K562 (cell line): ENCODE data around the gene CSAD. TPM values are rescaled to one million over a fixed set of nuclear protein-coding genes. Genes with fewer than 3 reads are reported as not detected.

Source experiments
- ATAC-seq: fragments of 200-7000 bp; cut with Tn5 transposase; 3 replicates; pipeline ENCODE4 v1.9.1; 2020; ENCODE audit warnings: moderate library complexity
- BruUV-seq: library from RNA; stranded (reverse); fragments of 400-500 nt; replicated peaks from 2 replicates; lab custom pipeline; 2021; lab: Mats Ljungman, UMichigan
- CTCF ChIA-PET: fragments of 300-600 bp; formaldehyde crosslinking; extraction: SDS; loops from one replicate; lab custom pipeline; 2021; ENCODE audit warnings: low intra/inter-chr PET ratio; lab: Yijun Ruan, JAX
- POLR2A ChIA-PET: fragments of 300-600, 350-650 bp; sonication (Branson Sonifier 250); formaldehyde crosslinking; extraction: SDS; loops from one replicate; lab custom pipeline; 2021; ENCODE audit warnings: antibody characterized with exemption, inconsistent platforms; lab: Yijun Ruan, JAX
- DNase-seq, 4 experiments: peaks; one replicate each; pipeline versions ENCODE4 v3.0.0 to v3.0.0-alpha.2; 2011 to 2018; ENCODE audit warnings: low spot score in 3 of 4, mixed read lengths in 3 of 4; ENCODE audit errors: extremely low read depth in 1 of 4
- FAIRE-seq: peaks from 2 replicates; lab custom pipeline; 2011; peaks lifted over from hg19 to GRCh38; lab: Jason Lieb, UNC
- H2AFZ ChIP-seq: 2 replicates; pipeline ENCODE4 v1.6.0; 2011; ENCODE audit warnings: low read depth, low read length, control low read depth, inconsistent platforms
- H3K27ac ChIP-seq: fragments of 200-600 bp; 3 replicates; pipeline ENCODE4 v1.8.0; 2011; ENCODE audit warnings: low read depth, mild to moderate bottlenecking, control low read depth, inconsistent platforms, low read length, moderate library complexity, mixed read lengths; ENCODE audit errors: extremely low read depth
- H3K27me3 ChIP-seq, 2 experiments: fragments of 300-600 bp in 1 of 2; 2 replicates in 1 of 2; 3 replicates in 1 of 2; pipeline versions ENCODE4 v1.6.0 to v1.8.0; 2011; ENCODE audit warnings: inconsistent platforms in 2 of 2, low read length in 2 of 2, mild to moderate bottlenecking in 1 of 2, mixed read lengths in 1 of 2, moderate library complexity in 1 of 2; ENCODE audit not compliant: control insufficient read depth in 2 of 2, insufficient read depth in 2 of 2
- H3K36me3 ChIP-seq: fragments of 300-600 bp; 3 replicates; pipeline ENCODE4 v1.8.0; 2011; ENCODE audit warnings: mild to moderate bottlenecking, low read length, inconsistent platforms; ENCODE audit not compliant: control insufficient read depth, insufficient read depth
- H3K4me1 ChIP-seq, 2 experiments: fragments of 200-600 bp in 1 of 2; replicated peaks in 1 of 2; 2 replicates in 1 of 2; 3 replicates in 1 of 2; pipeline versions ENCODE4 v1.5.1 to v1.8.0; 2011; ENCODE audit warnings: inconsistent platforms in 2 of 2, low read length in 2 of 2, mild to moderate bottlenecking in 1 of 2, mixed read lengths in 1 of 2, moderate library complexity in 1 of 2; ENCODE audit not compliant: control insufficient read depth in 2 of 2, insufficient read depth in 2 of 2
- H3K4me2 ChIP-seq: 2 replicates; pipeline ENCODE4 v1.6.1; 2011; ENCODE audit warnings: low read length, control low read depth, inconsistent platforms, mixed read lengths; ENCODE audit not compliant: insufficient read depth
- H3K4me3 ChIP-seq: fragments of 200-600 bp; sonication (generic), shearing (Covaris generic); 2 replicates; pipeline ENCODE4 v1.5.1; 2016; ENCODE audit warnings: control low read depth, inconsistent platforms
- H3K79me2 ChIP-seq: fragments of 200-600 bp; 3 replicates; pipeline ENCODE4 v1.8.0; 2011; ENCODE audit warnings: low read length, inconsistent platforms; ENCODE audit not compliant: control insufficient read depth, insufficient read depth
- H3K9ac ChIP-seq, 2 experiments: 2 replicates each; pipeline versions ENCODE4 v1.6.0 to v1.6.1; 2011; ENCODE audit warnings: low read depth in 2 of 2, low read length in 2 of 2, control low read depth in 1 of 2, inconsistent platforms in 1 of 2, mild to moderate bottlenecking in 1 of 2, mixed read lengths in 1 of 2; ENCODE audit not compliant: insufficient read depth in 1 of 2
- H3K9me1 ChIP-seq: one replicate; pipeline ENCODE4 v1.6.0; 2011; ENCODE audit warnings: inconsistent platforms, mild to moderate bottlenecking, low read length, moderate library complexity; ENCODE audit not compliant: control insufficient read depth, insufficient read depth
- H3K9me3 ChIP-seq: replicated peaks from 2 replicates; pipeline ENCODE4 v1.5.1; 2011; ENCODE audit warnings: low read depth, low read length, inconsistent platforms; ENCODE audit not compliant: control insufficient read depth, insufficient read depth
- H4K20me1 ChIP-seq: replicated peaks from 2 replicates; pipeline ENCODE4 v1.6.1; 2011; ENCODE audit warnings: low read length, inconsistent platforms, mixed read lengths; ENCODE audit not compliant: control insufficient read depth, insufficient read depth
- ATF3 ChIP-seq, 2 experiments: fragments of 450-650 bp in 1 of 2; sonication (generic) in 1 of 2; formaldehyde crosslinking in 1 of 2; IDR thresholded peaks in 1 of 2; conservative IDR thresholded peaks in 1 of 2; 2 replicates each; pipeline versions ENCODE4 v1.6.1 to v1.8.1; 2016 to 2023; ENCODE audit warnings: mild to moderate bottlenecking in 2 of 2, moderate library complexity in 2 of 2, inconsistent platforms in 1 of 2, missing genetic modification reagents in 1 of 2
- EP300 ChIP-seq: IDR thresholded peaks from 2 replicates; pipeline ENCODE4 v1.6.1; 2012; ENCODE audit warnings: low read length, improper control_type of control experiment
- SRSF7 ChIP-seq: fragments of 200-400 bp; formaldehyde crosslinking; optimal IDR thresholded peaks from 2 replicates; pipeline ENCODE3; 2017; ENCODE audit warnings: mild to moderate bottlenecking, low read depth, low read length
- ZBTB7A ChIP-seq: IDR thresholded peaks from 2 replicates; pipeline ENCODE4 v1.6.1; 2011; ENCODE audit warnings: low read depth, mild to moderate bottlenecking, low read length, moderate library complexity, borderline replicate concordance; ENCODE audit not compliant: control insufficient read depth
- ZNF165 ChIP-seq: fragments of 250-450 bp; sonication (Bioruptor Pico); IDR thresholded peaks from 2 replicates; pipeline ENCODE4 v1.4.0; 2020; ENCODE audit warnings: borderline replicate concordance
- ZNF740 ChIP-seq, 3 experiments: fragments of 200-800 bp in 1 of 3; sonication (Bioruptor generic) in 1 of 3; sonication (generic) in 1 of 3; formaldehyde crosslinking in 1 of 3; IDR thresholded peaks; 2 replicates each; pipeline versions ENCODE4 v1.6.1 to v1.8.0; 2016 to 2022; ENCODE audit warnings: mild to moderate bottlenecking in 2 of 3, missing compliant biosample characterization in 2 of 3, missing genetic modification characterization in 2 of 3, missing genetic modification reagents in 1 of 3
- ZNF766 ChIP-seq: fragments of 200-800 bp; sonication (Bioruptor generic); conservative IDR thresholded peaks from 2 replicates; pipeline ENCODE4 v1.6.1; 2016; ENCODE audit warnings: missing genetic modification characterization, missing compliant biosample characterization
- WGBS: fragments of 100-300 bp; shearing (Covaris generic); methylation state at CpG from one replicate; pipeline ENCODE4 v1.1.6; 2016; ENCODE audit warnings: low coverage, mixed read lengths; ENCODE audit not compliant: insufficient coverage; ENCODE audit errors: missing lambda C conversion rate; 5-methylcytosine and 5-hydroxymethylcytosine counted together
- in situ Hi-C: fragments of 300-500 bp; cut with MboI; formaldehyde crosslinking; loops from 4 replicates; pipeline ENCODE4 v1.15.0; 2018; ENCODE audit warnings: inconsistent platforms, mixed read lengths
- intact Hi-C: fragments of 100-400 bp; cut with micrococcal nuclease; formaldehyde crosslinking; loops from 2 replicates; pipeline ENCODE4 v1.14.2; 2022
- polyA plus RNA-seq, 8 experiments: library from polyadenylated mRNA; depleted of rRNA in 4 of 8; stranded (reverse) in 5 of 8; unstranded in 3 of 8; fragments of >200 nt; fragmentation: Nextera tagmentation in 2 of 8; fragmentation: Illumina TruSeq in 1 of 8; extraction: Ambion mirVana in 2 of 8; extraction: Trizol in 1 of 8; gene quantifications; 2 replicates each; pipeline versions ENCODE4 v1.2.1 to v1.2.3, GENCODE V29; 2011 to 2014; ENCODE audit warnings: inconsistent platforms in 1 of 8, missing spikeins in 1 of 8
- total RNA-seq, 7 experiments: library from RNA; depleted of rRNA in 6 of 7; stranded (reverse); fragments of >200 nt in 6 of 7; fragmentation: Illumina TruSeq in 2 of 7; extraction: Trizol in 2 of 7; gene quantifications; 2 replicates each; pipeline versions ENCODE4 v1.2.1 to v1.2.3, GENCODE V29; 2011 to 2021; ENCODE audit warnings: low replicate concordance in 1 of 7
- TF ChIP-seq, protein P1 (sequence below): fragments of 200-800 bp; sonication (Bioruptor generic); IDR thresholded peaks from 2 replicates; pipeline ENCODE4 v1.6.1; 2017; ENCODE audit warnings: missing genetic modification characterization, missing compliant biosample characterization

The CSAD gene
- total and polyA plus RNA-seq, 9 of the 15 experiments (the other 6 are each of a cell fraction or from before 2014, with no cell fraction given) = 1.8 to 19.6 (median 8.1) TPM

DNA sequence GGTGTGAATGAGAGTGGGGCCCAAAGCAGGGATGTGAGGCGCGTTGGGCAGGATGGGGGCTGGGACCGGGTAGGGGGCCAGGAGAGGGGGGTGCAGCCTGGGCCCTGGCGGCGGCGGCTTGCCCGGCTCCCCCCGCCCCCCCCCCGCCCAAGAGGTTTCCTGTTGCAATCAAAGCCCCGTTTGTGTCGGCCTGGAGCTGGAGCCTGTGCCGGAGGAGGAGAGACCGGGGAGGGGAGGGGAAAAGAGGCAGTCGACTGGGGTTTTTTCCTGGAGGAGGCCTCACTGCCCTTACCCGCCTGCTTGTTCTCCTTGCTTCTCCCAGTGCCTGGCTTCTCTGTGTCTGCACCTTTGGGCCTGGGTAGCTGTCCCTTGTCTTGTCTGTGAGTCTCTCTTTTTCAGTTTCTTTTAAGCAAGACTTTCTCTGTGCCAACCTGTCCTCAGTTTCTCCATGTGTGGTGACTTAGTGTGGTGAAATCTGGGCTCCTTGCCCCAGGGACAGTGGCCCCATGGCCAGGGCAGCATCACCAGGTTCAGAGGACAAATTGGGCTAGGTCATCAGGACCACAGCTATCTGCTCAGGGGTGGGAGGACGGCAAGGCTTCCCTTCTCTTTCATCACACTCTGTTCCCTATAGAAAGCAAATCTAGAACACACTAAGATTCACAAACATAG, 42.8 kb upstream of the CSAD start:
- Histone ChIP-seq H3K4me1 (peaks cover 39 to 66% of the 10 kb centered on the region in 2 experiments), H3K27ac (no peak overlapping the region)

More for the DNA sequence above, 42.8 kb upstream of the CSAD start:
- no peaks in the 10 kb centered on the region for H3K9me1 ChIP-seq
- H3K36me3 ChIP-seq = no peaks in the 10 kb centered on the region
- intact Hi-C loops (no loop called here), in situ Hi-C loops (no loop called here)
- peak overlapping the region; percentile 34 for H2AFZ ChIP-seq
- POLR2A ChIA-PET = interaction anchor here (1.0 kb wide), 2 partner anchors 44 to 46 kb away, joined by 3 to 4 read pairs; no protein-coding TSS in a partner anchor
- H3K79me2 ChIP-seq = peaks cover 11% of the 10 kb centered on the region
- no peak for ATAC-seq
- H3K4me2 ChIP-seq = no peak overlapping the region
- 21% methylated on average over 2 of the region's 16 CpGs for WGBS
- no peaks in the 10 kb centered on the region for H3K27me3 ChIP-seq
- no TSS peak for BruUV-seq
- peak overlapping the region in 1 of 2 experiments; percentile 81; a peak in 2 of 4 replicates for H3K9ac ChIP-seq
- H4K20me1 ChIP-seq = no peaks in the 10 kb centered on the region
- H3K9me3 ChIP-seq = no peaks in the 10 kb centered on the region
- no peak for FAIRE-seq
- CTCF ChIA-PET = no interaction called here
- TF ChIP-seq ZNF766 (CRISPR knock-in tag) (peak; percentile 59; the same call in 1 of the 2 replicates), EP300 (no peak), ZBTB7A (peak; percentile 38; the same call in 1 of the 2 replicates), ATF3 (IDR thresholded peaks at IDR 0.05) (no peak), ATF3 (CRISPR knock-in tag; conservative IDR thresholded peaks at IDR 0.05) (no peak), ZNF165 (CRISPR knock-in tag) (no peak), ZNF740 (CRISPR knock-in tag; IDR thresholded peaks at IDR 0.05) (peak; percentile 53; the same call in 1 of the 2 replicates), ZNF740 (tag; IDR thresholded peaks at IDR 0.05) (peak in 1 of 2 experiments; percentile 53; a peak in 1 of 4 replicates), SRSF7 (no peak)
- TF ChIP-seq, protein P1, sequence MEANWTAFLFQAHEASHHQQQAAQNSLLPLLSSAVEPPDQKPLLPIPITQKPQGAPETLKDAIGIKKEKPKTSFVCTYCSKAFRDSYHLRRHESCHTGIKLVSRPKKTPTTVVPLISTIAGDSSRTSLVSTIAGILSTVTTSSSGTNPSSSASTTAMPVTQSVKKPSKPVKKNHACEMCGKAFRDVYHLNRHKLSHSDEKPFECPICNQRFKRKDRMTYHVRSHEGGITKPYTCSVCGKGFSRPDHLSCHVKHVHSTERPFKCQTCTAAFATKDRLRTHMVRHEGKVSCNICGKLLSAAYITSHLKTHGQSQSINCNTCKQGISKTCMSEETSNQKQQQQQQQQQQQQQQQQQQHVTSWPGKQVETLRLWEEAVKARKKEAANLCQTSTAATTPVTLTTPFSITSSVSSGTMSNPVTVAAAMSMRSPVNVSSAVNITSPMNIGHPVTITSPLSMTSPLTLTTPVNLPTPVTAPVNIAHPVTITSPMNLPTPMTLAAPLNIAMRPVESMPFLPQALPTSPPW (CRISPR knock-in tag) = peak; percentile 66; the same call in 1 of the 2 replicates
- TF ChIP-seq, all 486 proteins: peak for 4
- no peak overlapping the region for H3K4me3 ChIP-seq
- DNase-seq = peak in 2 of 4 experiments; percentile 42 to 54
